Central memory CD4-positive, alpha-beta T cell (primary cell): ENCODE results near the gene PIK3R4.
A peak's percentile ranks its signal among the peaks of the same experiment; 100 is the strongest.

Experiments used
- DNase-seq: peaks from one replicate; pipeline ENCODE4 v3.0.0; 2022

PIK3R4 gene

DNA sequence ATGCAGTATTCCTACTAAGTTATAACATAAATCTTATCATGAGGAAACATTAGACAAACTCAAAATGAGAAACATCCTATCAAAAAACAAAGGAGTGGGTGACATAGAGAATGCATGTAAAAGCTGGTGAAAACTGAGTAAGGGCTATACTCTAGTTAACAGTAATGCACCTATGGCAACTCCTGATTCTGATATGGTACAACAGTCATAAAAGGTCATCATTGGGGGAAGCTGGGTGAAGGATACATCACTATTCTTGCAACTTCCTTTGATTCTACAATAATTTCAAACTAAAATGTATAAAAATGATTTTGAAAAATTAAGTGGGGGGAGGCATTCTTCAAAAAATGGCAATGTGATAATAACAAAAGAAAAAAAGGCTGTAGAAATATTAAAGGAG lies 6.8 kb downstream of the PIK3R4 start:
- no peak for DNase-seq

- DNase-seq: no peak
Observed at GRCh38 chr3:130738241-130738640, 8.4 kb downstream of the PIK3R4 start.

DNA sequence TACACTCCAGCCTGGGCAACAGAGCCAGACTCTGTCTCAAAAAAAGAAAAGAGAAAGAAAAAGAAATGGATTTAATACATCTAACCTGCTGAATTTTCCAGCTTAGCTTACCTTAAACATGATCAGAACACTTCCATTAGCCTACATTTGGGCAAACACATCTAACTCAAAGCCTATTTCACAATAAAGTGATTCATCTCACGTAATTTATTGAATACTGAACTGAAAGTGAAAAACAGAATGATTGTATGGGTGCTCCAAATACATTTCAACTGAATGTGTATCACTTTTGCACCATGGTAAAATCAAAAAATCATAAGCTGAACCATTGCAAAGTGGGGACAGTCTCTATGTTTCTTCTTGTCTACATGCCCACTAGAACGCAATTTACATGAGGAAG lies 9.0 kb downstream of the PIK3R4 start:
- DNase-seq: no peak

DNA sequence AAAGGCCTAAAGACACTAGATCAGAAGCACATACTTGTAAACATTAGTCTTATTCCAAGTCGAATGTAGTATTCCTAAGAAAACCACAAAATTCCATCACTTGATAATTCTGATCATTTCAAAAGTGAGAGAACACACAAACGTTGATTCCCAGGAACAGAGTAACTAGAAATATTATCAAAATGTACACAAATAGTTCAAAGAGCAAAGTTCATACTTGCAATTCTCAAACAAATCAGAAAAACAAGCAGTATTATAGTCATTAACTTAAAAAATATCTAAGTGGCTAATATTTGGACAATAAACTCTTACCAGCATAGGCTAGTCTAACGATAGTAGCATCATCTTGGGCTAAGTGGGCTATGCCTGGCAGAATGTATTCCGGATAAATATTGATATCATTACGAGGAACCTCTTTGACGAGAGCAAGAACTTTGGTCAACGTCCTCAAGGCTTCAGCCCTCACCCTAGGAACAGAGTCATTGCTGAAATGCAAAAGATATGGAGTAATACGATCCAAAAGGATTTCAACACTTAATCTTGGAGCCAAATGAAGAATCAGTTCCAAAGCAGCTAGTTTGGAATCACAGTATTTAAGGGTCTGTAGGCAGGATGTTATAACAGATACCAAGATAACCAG lies 13.3 kb downstream of the PIK3R4 start:
- DNase-seq: no peak

DNA sequence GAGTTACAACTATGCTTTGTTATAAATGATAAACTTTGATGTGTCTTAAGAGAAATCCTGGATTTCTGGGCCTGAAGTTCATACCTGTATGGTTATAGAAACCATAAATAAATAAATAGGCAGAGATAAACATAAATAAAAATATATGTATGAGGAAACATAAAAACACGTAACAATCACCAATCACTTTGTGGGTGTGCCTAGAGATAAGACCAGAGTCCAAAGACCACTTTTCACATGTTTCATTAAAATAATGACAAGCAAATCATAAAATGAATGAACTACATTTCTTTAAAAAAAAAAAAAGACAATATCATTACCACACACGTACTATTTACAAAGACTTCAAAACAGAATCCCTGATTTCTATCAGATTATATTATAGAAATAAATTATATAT lies 14.1 kb downstream of the PIK3R4 start:
- no peak for DNase-seq

DNA sequence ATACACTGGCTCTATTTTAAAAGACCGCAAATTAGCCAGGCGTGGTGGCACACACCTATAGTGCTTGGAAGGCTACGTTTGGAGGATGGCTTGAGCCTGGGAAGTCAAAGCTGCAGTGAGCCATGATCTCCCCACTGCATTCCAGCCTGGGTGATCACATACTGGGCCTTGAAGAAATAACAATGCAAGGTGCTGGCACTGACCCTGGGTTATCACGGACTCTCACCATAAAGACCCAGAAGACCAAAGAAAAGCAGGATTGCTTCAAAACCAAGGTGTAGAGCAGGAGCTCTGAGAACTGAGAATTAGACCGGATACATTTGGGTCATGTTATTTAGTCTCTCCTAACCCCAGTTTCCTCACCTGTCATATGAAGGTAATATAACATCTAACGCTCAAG lies 14.8 kb downstream of the PIK3R4 start:
- no peak for DNase-seq

GRCh38 chr3:130729154-130729553 lies 17.5 kb downstream of the PIK3R4 start:
- DNase-seq: no peak

DNA sequence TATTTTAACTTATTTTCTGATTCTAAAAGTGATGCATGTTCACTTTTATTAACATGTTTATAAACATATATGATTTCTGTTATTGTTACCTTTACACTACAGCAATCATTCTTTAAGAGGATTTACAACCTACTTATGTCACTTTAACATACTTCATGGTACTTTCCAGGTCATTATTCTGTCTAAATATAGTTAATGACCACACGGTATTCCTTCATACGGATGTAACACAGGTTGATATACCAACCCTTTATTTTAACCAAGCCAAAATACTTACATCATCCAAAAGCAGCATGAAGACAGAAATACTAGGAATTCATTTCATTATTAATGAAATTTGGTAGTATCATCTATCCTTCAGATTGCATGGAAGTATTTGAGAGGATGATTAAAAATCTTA lies 18.6 kb downstream of the PIK3R4 start:
- DNase-seq: no peak

- DNase-seq: no peak
Observed at GRCh38 chr3:130725746-130726145, 20.9 kb downstream of the PIK3R4 start.

DNA sequence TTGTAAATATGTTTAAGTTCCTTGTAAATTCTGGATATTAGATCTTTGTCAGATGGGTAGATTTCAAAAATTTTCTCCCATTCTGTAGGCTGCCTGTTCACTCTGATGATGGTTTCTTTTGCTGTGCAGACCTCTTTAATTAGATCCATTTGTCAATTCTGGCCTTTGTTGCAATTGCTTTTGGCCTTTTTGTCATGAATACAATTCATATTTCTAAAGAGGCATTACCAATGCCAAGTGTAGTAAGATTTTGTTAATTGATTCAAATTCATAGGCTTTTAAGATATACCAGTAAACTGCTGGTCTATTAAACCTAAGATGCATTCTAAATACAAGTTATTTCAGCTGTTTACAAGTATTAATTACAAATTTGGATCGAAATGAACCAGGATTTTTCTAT lies 31.0 kb downstream of the PIK3R4 start:
- no peak for DNase-seq

DNA sequence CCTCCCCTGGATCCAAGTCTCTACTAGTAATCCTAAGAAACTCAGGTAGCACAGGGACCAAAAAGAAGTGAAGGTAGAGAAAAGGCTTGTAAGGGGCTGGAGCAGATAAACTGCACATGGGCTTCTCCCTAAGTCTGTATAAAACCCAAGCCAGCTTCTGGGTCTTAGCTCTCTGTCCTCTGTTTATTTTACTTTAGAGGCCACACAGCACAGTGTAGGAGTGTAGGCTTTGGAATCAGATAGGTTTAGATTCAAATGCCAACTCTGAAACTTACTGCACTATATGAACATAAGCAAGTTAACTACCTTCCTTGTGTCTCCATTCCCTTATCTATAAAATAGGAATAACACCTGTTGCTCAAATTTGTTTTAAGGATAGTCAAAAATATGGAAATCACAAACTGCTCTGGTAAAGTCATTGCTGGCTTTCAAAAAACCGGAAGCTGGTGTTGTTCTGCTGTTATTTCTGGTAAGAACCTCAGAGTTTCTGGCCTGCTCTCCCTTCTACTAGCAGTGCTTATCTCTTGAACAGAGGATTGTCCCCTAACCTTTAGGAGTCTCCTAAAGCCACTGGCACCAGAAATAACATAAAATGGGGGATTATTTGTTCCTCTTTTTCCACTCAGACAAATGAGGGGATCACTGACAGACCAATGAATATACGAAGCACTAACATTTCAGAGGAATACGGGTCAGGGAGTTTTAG lies 33.8 kb downstream of the PIK3R4 start:
- no peak for DNase-seq

DNA sequence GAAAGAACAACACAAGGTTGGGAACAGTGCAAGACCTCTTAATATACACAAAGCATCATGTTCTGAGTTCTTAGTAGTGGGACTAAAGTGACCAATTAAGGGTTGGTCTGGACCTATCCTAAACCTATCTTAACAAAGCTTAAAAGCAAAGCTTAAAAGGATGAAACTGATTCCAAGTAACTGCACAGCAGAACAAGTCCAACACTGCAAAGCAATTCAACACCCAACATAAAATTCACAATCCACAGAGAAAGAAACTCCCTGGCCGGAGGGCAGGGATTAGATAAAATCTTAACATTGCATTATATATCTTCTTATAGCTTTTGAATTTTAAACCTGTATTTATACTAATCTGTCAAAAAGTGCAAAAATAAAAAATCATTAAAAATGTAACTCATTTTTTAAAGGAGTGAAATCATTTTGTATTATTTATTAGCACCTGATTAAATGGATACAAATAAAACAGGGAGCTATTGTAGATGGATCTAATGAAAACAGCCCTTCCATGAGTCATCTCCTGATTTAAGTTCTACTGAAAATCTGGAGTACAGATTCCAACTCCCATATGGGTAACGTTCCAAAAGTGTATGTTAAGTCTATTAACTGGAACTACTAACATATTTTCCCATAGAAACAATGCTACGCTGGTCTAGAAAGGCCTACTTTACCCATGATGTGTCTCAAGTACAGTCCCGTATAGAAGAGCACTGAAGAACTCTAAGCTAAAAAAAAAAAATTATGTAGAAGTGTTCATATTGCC lies 34.9 kb downstream of the PIK3R4 start:
- no peak for DNase-seq

GRCh38 chr3:130709671-130710070 lies 37.0 kb downstream of the PIK3R4 start:
- DNase-seq: no peak

GRCh38 chr3:130707902-130708601 lies 38.6 kb downstream of the PIK3R4 start:
- DNase-seq: no peak

DNA sequence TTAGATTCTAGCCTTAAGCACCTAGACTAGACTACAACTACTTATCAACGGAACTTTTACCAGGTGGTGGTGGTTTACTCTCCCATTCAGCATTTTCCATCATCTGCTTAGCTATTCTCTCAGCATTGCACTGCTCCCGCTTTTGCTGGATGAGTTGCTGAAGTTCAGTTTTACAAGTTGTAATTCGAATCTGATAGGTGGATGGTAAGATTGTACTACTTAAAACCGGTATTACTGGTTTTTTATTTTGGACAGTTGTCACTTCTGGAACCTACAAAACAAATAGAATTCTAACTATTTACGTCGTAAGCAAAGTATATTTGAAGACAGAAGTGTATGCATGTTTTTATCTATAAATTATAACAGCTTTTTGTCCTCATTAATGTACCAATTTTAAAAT lies 41.1 kb downstream of the PIK3R4 start:
- no peak for DNase-seq

DNA sequence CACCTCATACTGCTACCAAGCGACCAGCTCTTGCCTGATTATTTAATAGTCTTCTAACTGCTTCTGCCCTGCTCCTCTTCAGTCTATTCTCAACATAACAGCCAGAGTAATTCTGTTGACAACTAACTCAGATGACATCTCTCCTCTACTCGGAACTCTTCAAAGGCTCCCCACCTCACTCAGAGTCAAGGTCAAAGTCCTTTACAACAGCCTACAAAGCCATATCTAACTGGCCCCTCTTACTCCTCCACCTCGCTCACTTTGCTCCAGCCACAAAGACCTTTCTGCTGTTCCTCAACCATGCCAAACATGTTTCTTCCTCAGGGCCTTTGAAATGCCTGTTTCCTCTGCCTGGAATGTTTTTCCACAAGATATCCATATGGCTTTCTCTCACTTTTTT lies 43.6 kb downstream of the PIK3R4 start:
- no peak for DNase-seq

GRCh38 chr3:130700541-130700940 lies 46.1 kb downstream of the PIK3R4 start:
- no peak for DNase-seq

DNA sequence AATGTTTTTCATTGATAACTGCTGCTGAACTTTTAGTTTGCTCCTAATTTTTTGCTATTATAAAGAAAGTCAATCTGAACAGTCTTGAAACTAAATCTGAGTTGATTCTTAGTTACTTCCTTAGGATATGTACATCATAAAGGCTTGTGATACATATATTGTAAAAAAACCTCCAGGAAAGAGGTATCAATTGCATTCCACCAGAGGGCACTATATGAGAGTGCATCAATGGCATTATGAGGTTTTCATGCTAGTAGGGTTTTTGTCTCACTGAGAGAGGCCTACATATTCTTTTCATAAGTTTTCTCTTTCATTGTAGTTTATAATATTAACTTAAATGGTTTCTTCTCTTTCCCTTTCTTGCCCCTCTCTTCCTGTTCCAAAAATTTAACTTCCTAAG lies 46.9 kb downstream of the PIK3R4 start:
- peak; percentile 4 for DNase-seq

GRCh38 chr3:130693314-130693713 lies 53.3 kb downstream of the PIK3R4 start:
- no peak for DNase-seq

- DNase-seq: no peak
Observed at GRCh38 chr3:130692455-130692854, 54.2 kb downstream of the PIK3R4 start.

GRCh38 chr3:130688697-130689470 lies 57.7 kb downstream of the PIK3R4 start:
- DNase-seq: no peak

DNA sequence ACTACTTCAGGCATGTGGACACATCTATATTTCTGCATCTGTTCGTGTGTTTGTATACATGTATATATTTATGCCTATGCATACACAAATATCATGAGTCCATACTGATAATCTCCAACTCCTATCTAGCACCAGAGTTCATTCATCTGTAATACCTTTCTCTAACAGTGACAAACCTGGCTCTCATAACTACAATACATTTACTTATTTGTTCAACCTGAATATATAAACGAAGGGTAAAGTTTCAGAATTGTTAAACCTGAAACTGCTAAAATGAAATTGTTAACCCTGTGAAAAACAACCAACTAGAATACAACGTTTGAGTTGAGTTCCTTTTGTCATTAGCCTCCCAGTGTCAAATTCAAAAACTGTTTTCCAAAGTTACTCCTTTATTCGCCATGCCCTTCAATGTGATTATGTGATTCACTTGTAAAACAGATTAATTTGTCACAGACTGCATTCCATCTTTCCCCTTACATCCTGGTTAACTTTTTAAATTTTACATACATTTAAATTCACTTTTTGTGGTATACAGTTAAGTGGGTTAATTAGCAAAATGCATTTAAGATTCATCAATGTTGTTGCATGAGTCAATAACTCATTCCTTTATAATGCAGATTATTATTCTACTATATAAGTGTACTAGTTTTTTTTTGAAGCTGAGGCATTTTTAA lies 58.5 kb downstream of the PIK3R4 start:
- DNase-seq: no peak
